C4-2B (cell line): Measurements from ENCODE around the gene RILPL1.
"Not testable (repeated sequence)": the region's sequence is repeated elsewhere in the genome, so short reads cannot be mapped to it uniquely, and the experiment has no call there.

Source experiments
- ZFX ChIP-seq: fragments of 450-650 bp; IDR thresholded peaks from 2 replicates; pipeline ENCODE4 v1.6.1; 2017
- TF ChIP-seq, protein P1 (sequence below): fragments of 450-650 bp; conservative IDR thresholded peaks from 2 replicates; pipeline ENCODE4 v1.5.1; 2017; ENCODE audit warnings: mild to moderate bottlenecking

DNA sequence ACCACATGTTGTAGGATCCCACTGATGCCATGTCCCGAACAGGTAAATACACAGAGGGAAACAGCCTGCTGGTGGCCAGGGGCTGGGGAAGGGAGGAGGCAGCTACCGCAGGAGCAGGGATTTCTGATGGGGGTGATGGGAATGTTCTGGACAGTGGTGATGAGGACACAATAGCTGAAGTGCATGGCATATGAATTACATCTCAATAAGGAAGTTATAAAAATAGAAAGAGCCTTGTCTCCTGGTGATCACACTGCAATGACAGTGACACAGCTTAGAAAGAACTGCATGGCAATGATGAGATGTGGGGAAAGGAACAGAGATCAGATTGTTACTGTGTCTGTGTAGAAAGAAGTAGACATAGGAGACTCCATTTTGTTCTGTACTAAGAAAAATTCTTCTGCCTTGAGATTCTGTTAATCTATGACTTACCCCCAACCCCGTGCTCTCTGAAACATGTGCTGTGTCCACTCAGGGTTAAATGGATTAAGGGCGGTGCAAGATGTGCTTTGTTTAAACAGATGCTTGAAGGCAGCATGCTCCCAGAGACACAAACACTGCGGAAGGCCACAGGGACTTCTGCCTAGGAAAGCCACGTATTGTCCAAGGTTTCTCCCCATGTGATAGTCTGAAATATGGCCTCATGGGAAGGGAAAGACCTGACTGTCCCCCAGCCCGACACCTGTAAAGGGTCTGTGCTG lies 41.0 kb downstream of the RILPL1 start:
- TF ChIP-seq, protein P1, sequence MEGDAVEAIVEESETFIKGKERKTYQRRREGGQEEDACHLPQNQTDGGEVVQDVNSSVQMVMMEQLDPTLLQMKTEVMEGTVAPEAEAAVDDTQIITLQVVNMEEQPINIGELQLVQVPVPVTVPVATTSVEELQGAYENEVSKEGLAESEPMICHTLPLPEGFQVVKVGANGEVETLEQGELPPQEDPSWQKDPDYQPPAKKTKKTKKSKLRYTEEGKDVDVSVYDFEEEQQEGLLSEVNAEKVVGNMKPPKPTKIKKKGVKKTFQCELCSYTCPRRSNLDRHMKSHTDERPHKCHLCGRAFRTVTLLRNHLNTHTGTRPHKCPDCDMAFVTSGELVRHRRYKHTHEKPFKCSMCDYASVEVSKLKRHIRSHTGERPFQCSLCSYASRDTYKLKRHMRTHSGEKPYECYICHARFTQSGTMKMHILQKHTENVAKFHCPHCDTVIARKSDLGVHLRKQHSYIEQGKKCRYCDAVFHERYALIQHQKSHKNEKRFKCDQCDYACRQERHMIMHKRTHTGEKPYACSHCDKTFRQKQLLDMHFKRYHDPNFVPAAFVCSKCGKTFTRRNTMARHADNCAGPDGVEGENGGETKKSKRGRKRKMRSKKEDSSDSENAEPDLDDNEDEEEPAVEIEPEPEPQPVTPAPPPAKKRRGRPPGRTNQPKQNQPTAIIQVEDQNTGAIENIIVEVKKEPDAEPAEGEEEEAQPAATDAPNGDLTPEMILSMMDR = not testable (repeated sequence)
- TF ChIP-seq ZFX = not testable (repeated sequence)
